Mammary epithelial cell (primary cell): ENCODE data around the gene CFAP299.

ENCODE experiments used
- CTCF ChIP-seq, 2 donors: IDR thresholded peaks in 1 of 2; conservative IDR thresholded peaks in 1 of 2; 2 replicates each; pipeline ENCODE4 v1.5.1; 2011 to 2012; ENCODE audit warnings: inconsistent platforms in 2 of 2, low read length in 2 of 2, mild to moderate bottlenecking in 2 of 2, control low read depth in 1 of 2, low read depth in 1 of 2; ENCODE audit not compliant: insufficient read depth in 1 of 2; ENCODE audit errors: extremely low read depth in 1 of 2
- EZH2 ChIP-seq: IDR thresholded peaks from 2 replicates; pipeline ENCODE4 v1.6.1; 2012; ENCODE audit warnings: low read length, inconsistent platforms, borderline replicate concordance

- no peak for TF ChIP-seq EZH2
- no peak for TF ChIP-seq CTCF (conservative IDR thresholded peaks at IDR 0.05 in 1 of 2, IDR thresholded peaks at IDR 0.05 in 1 of 2; ENCODE audit: extremely low read depth in 1 of 2, insufficient read depth in 1 of 2, low read depth in 1 of 2, low read length in 2 of 2)
These were observed 35.5 kb downstream of the CFAP299 start for GRCh38 chr4:80371046-80371445.
